Activated CD4-positive, alpha-beta T cell treated with anti-CD3 and anti-CD28 coated beads for 1 hour (primary cell): ENCODE measurements around the gene PGAP2.
"Not testable (repeated sequence)": the region's sequence is repeated elsewhere in the genome, so short reads cannot be mapped to it uniquely, and the experiment has no call there.

ENCODE experiments used
- DNase-seq: peaks from one replicate; pipeline ENCODE4 v3.0.0-alpha.2; 2020

Gene PGAP2

GRCh38 chr11:3808861-3809623 is 682 bp downstream of the PGAP2 start:
- no peak for DNase-seq

GRCh38 chr11:3809624-3809928 is 1.2 kb downstream of the PGAP2 start:
- DNase-seq: no peak

GRCh38 chr11:3810446-3810845 is 2.1 kb downstream of the PGAP2 start:
- DNase-seq: no peak

GRCh38 chr11:3810951-3811350 is 2.6 kb downstream of the PGAP2 start:
- DNase-seq: no peak

GRCh38 chr11:3814832-3815231 is 6.5 kb downstream of the PGAP2 start:
- DNase-seq: not testable (repeated sequence)

- no peak for DNase-seq
Observed at GRCh38 chr11:3815845-3816244, 7.5 kb downstream of the PGAP2 start.

GRCh38 chr11:3816673-3817072 is 8.3 kb downstream of the PGAP2 start:
- no peak for DNase-seq

GRCh38 chr11:3817181-3817800 is 8.9 kb downstream of the PGAP2 start:
- DNase-seq: no peak

GRCh38 chr11:3820971-3821370 is 12.6 kb downstream of the PGAP2 start:
- DNase-seq: no peak

GRCh38 chr11:3822312-3822711 is 14.0 kb downstream of the PGAP2 start:
- DNase-seq: no peak

- no peak for DNase-seq
Observed at GRCh38 chr11:3823303-3823702, 14.9 kb downstream of the PGAP2 start.

GRCh38 chr11:3823762-3824506 is 15.6 kb downstream of the PGAP2 start:
- DNase-seq: no peak

- DNase-seq: peak; percentile 70
Observed at GRCh38 chr11:3824714-3825472, 16.5 kb downstream of the PGAP2 start.

GRCh38 chr11:3825473-3826154 is 17.3 kb downstream of the PGAP2 start:
- DNase-seq: no peak

GRCh38 chr11:3826721-3827120 is 18.4 kb downstream of the PGAP2 start:
- DNase-seq: no peak

- no peak for DNase-seq
Observed at GRCh38 chr11:3827434-3828186, 19.2 kb downstream of the PGAP2 start.

- DNase-seq: no peak
Observed at GRCh38 chr11:3830088-3830487, 21.7 kb downstream of the PGAP2 start.

- no peak for DNase-seq
Observed at GRCh38 chr11:3830730-3831129, 22.4 kb downstream of the PGAP2 start.

- no peak for DNase-seq
Observed at GRCh38 chr11:3831378-3832239, 23.2 kb downstream of the PGAP2 start.

- no peak for DNase-seq
Observed at GRCh38 chr11:3832816-3833215, 24.5 kb downstream of the PGAP2 start.

- DNase-seq: no peak
Observed at GRCh38 chr11:3833449-3833848, 25.1 kb downstream of the PGAP2 start.
